ENCODE results near the gene AFF2.

The AFF2 gene

GRCh38 chrX:149045645-149046210 is 545.3 kb downstream of the AFF2 start:
- Histone ChIP-seq H3K27me3 (ENCODE audit: control insufficient read depth, insufficient read depth, low read length) (no peaks in the 10 kb centered on the region), H3K9me3 (ENCODE audit: control insufficient read depth, insufficient read depth, low read length) (no peaks in the 10 kb centered on the region)
- no CpG with 5 or more reads among the region's 1 CpG for WGBS (ENCODE audit: insufficient coverage, insufficient read length)

More at GRCh38 chrX:149045645-149046210, 545.3 kb downstream of the AFF2 start:
- Histone ChIP-seq H3K27ac (ENCODE audit: low read length) (no peak overlapping the region), H3K4me3 (ENCODE audit: low read length) (no peak overlapping the region), H3K36me3 (ENCODE audit: control insufficient read depth, insufficient read depth, low read length) (no peaks in the 10 kb centered on the region), H3K4me1 (ENCODE audit: control insufficient read depth, insufficient read depth, low read length) (no peaks in the 10 kb centered on the region)
- no peak for DNase-seq (ENCODE audit: low read depth, low spot score)
